ENCODE results near the gene GGA2. TPM values are rescaled to one million over a fixed set of nuclear protein-coding genes. Genes with fewer than 3 reads are reported as not detected.

The GGA2 gene
- total and polyA plus RNA-seq, 9 donors: 27.1 to 141 (median 83.3) TPM

- intact Hi-C loops (cut with DNase I): loop anchor here in 1 of 4 donors (10.0 kb wide), 1 partner anchor 72 kb away; no protein-coding TSS in a partner anchor
- Histone ChIP-seq H3K4me3 (no peak overlapping the region), H3K36me3 (no peaks in the 10 kb centered on the region), H3K27me3 (no peaks in the 10 kb centered on the region), H3K4me1 (ENCODE audit: insufficient read depth) (peaks cover 34% of the 10 kb centered on the region), H3K9me3 (no peaks in the 10 kb centered on the region), H3K27ac (peak overlapping the region; percentile 45 to 56)
- peak in 4 of 5 donors; percentile 47 to 56 (median 50) for DNase-seq
- TF ChIP-seq CTCF (IDR thresholded peaks at IDR 0.05): no peak
- TF ChIP-seq EP300 (IDR thresholded peaks at IDR 0.05): no peak
- TF ChIP-seq POLR2A (IDR thresholded peaks at IDR 0.05): no peak
- 16 to 31% (median 17%) methylated on average over 12 of the region's 12 CpGs for WGBS, 3 donors
Measured at GRCh38 chr16:23496821-23497542, 13.3 kb downstream of the GGA2 start.

GRCh38 chr16:23495671-23496070, 14.6 kb downstream of the GGA2 start:
- Histone ChIP-seq H3K4me3 (no peak overlapping the region), H3K36me3 (no peaks in the 10 kb centered on the region), H3K27me3 (no peaks in the 10 kb centered on the region), H3K9me3 (no peaks in the 10 kb centered on the region), H3K27ac (no peak overlapping the region), H3K4me1 (ENCODE audit: insufficient read depth) (peaks cover 28% of the 10 kb centered on the region)
- intact Hi-C loops (cut with DNase I): loop anchor here in 1 of 4 donors (10.0 kb wide), 1 partner anchor 71 kb away; no protein-coding TSS in a partner anchor
- no peak for DNase-seq
- 90 to 99% (median 96%) methylated on average over 4 of the region's 4 CpGs for WGBS, 3 donors
- no peak for TF ChIP-seq EP300 (IDR thresholded peaks at IDR 0.05)
- no peak for TF ChIP-seq POLR2A (IDR thresholded peaks at IDR 0.05)
- TF ChIP-seq CTCF (IDR thresholded peaks at IDR 0.05): no peak

- 87 to 90% (median 88%) methylated on average over 11 of the region's 11 CpGs for WGBS, 3 donors
- intact Hi-C loops (cut with DNase I): loop anchor here in 1 of 4 donors (10.0 kb wide), 1 partner anchor 69 kb away; no protein-coding TSS in a partner anchor
Measured at GRCh38 chr16:23494188-23494587, 16.1 kb downstream of the GGA2 start.

More at GRCh38 chr16:23494188-23494587, 16.1 kb downstream of the GGA2 start:
- H3K4me3 ChIP-seq: no peak overlapping the region
- no peaks in the 10 kb centered on the region for H3K36me3 ChIP-seq
- H3K27ac ChIP-seq: no peak overlapping the region
- TF ChIP-seq EP300 (IDR thresholded peaks at IDR 0.05): no peak
- no peak for TF ChIP-seq CTCF (IDR thresholded peaks at IDR 0.05)
- no peak for TF ChIP-seq POLR2A (IDR thresholded peaks at IDR 0.05)
- no peaks in the 10 kb centered on the region for H3K9me3 ChIP-seq
- peaks cover 17% of the 10 kb centered on the region for H3K4me1 ChIP-seq (ENCODE audit: insufficient read depth)
- DNase-seq: no peak
- no peaks in the 10 kb centered on the region for H3K27me3 ChIP-seq
